Calu3 (cell line): ENCODE data around the gene EML6. TPM values are rescaled to one million over a fixed set of nuclear protein-coding genes. Genes with fewer than 3 reads are reported as not detected.

ENCODE experiments used
- BruUV-seq: library from RNA; stranded (reverse); fragments of 400-500 nt; replicated peaks from 2 replicates; lab custom pipeline; 2021; lab: Mats Ljungman, UMichigan
- CTCF ChIA-PET: fragments of 300-600 bp; sonication (Branson Sonifier 250); formaldehyde crosslinking; loops from one replicate; lab custom pipeline; 2022; ENCODE audit warnings: antibody characterized with exemption; lab: Charles Lee
- DNase-seq: peaks from one replicate; pipeline ENCODE4 v3.0.0; 2022
- H3K27ac Mint-ChIP-seq: one replicate; pipeline ENCODE4 v1.8.0; 2022; ENCODE audit warnings: mixed read lengths; ENCODE audit not compliant: unreplicated experiment
- H3K27me3 Mint-ChIP-seq: one replicate; pipeline ENCODE4 v1.8.0; 2022; ENCODE audit warnings: mixed read lengths; ENCODE audit not compliant: unreplicated experiment
- H3K36me3 Mint-ChIP-seq: one replicate; pipeline ENCODE4 v1.8.0; 2022; ENCODE audit warnings: mild to moderate bottlenecking, moderate library complexity, mixed read lengths; ENCODE audit not compliant: insufficient read depth, unreplicated experiment
- H3K4me1 Mint-ChIP-seq: one replicate; pipeline ENCODE4 v1.8.0; 2022; ENCODE audit warnings: mild to moderate bottlenecking, low read depth, mixed read lengths; ENCODE audit not compliant: unreplicated experiment
- H3K4me3 Mint-ChIP-seq: one replicate; pipeline ENCODE4 v1.8.0; 2022; ENCODE audit warnings: mild to moderate bottlenecking, low read depth, moderate library complexity, mixed read lengths; ENCODE audit not compliant: unreplicated experiment
- H3K9me3 Mint-ChIP-seq: one replicate; pipeline ENCODE4 v1.8.0; 2022; ENCODE audit warnings: low read depth, mixed read lengths; ENCODE audit not compliant: unreplicated experiment
- CTCF ChIP-seq: fragments of 200-600 bp; IDR thresholded peaks from one replicate; pipeline ENCODE4 v1.8.0; 2022; ENCODE audit warnings: antibody characterized with exemption; ENCODE audit not compliant: unreplicated experiment
- intact Hi-C: fragments of 100-400 bp; cut with micrococcal nuclease; formaldehyde crosslinking; loops from one replicate; pipeline ENCODE4 v1.10.0; 2022; ENCODE audit not compliant: unreplicated experiment
- total RNA-seq: library from RNA; stranded (reverse); gene quantifications from 2 replicates; pipeline ENCODE4 v1.2.3, GENCODE V29; 2022

EML6 gene
- total RNA-seq, 1 experiment from 2014 or later: 0.45 TPM

GRCh38 chr2:55014962-55015939 lies 291.8 kb downstream of the EML6 start:
- peak overlapping the region; percentile 37 for H3K27ac Mint-ChIP-seq
- peak; percentile 62 for DNase-seq
- CTCF ChIA-PET: interaction anchor here (0.7 to 5.3 kb wide), 8 partner anchors 33 to 161 kb away, joined by 3 to 36 read pairs (median 6); partner anchors contain the start of gene RTN4
- no TSS peak for BruUV-seq
- peaks cover 59% of the 10 kb centered on the region for H3K4me1 Mint-ChIP-seq
- no peaks in the 10 kb centered on the region for H3K9me3 Mint-ChIP-seq
- intact Hi-C loops: loop anchor here (1.0 to 2.0 kb wide), 3 partner anchors 32 to 153 kb away; no protein-coding TSS in a partner anchor
- H3K4me3 Mint-ChIP-seq: peak overlapping the region; percentile 45
- H3K36me3 Mint-ChIP-seq: peaks cover 28% of the 10 kb centered on the region
- TF ChIP-seq CTCF: peak; percentile 56
- no peaks in the 10 kb centered on the region for H3K27me3 Mint-ChIP-seq

DNA sequence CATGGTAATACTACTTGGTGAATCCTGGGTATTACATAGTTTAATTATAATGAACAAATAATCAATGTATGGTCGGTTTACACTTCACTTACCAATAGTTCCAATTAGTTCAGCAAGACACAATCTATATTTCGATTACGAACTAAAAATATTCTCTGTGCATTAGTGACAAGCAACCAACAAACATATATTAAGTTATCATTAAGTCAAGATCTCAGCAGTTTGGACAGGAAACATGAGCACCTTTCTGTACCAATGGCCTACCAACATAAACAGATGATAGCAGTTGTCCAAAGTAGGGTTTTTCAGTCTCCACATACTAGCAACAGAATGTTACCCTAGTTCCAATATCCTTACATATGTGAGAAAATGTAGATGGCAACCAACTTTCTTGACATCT lies 294.0 kb downstream of the EML6 start:
- intact Hi-C loops: no loop called here
- no peak for TF ChIP-seq CTCF
- no TSS peak for BruUV-seq
- Mint-ChIP-seq H3K36me3 (peaks cover 27% of the 10 kb centered on the region), H3K4me3 (no peak overlapping the region), H3K27me3 (no peaks in the 10 kb centered on the region), H3K4me1 (peaks cover 53% of the 10 kb centered on the region), H3K9me3 (no peaks in the 10 kb centered on the region), H3K27ac (no peak overlapping the region)
- DNase-seq: no peak
- CTCF ChIA-PET: interaction anchor here (0.8 kb wide), 1 partner anchor 18 kb away, joined by 3 read pairs; no protein-coding TSS in a partner anchor

GRCh38 chr2:55017880-55018279 lies 294.4 kb downstream of the EML6 start:
- no peak overlapping the region for H3K4me3 Mint-ChIP-seq
- H3K27ac Mint-ChIP-seq: no peak overlapping the region
- BruUV-seq: no TSS peak

More at GRCh38 chr2:55017880-55018279, 294.4 kb downstream of the EML6 start:
- intact Hi-C loops: no loop called here
- no peak for DNase-seq
- no peak for TF ChIP-seq CTCF
- H3K9me3 Mint-ChIP-seq: no peaks in the 10 kb centered on the region
- peaks cover 25% of the 10 kb centered on the region for H3K36me3 Mint-ChIP-seq
- peaks cover 50% of the 10 kb centered on the region for H3K4me1 Mint-ChIP-seq
- CTCF ChIA-PET: interaction anchor here (0.7 kb wide), 1 partner anchor 201 kb away, joined by 3 read pairs; no protein-coding TSS in a partner anchor
- H3K27me3 Mint-ChIP-seq: no peaks in the 10 kb centered on the region
